OCI-LY3 (cell line): ENCODE data around the gene SYNE2.

Experiments used
- H2AFZ ChIP-seq: fragments of 200-600, 300-600 bp; shearing (Covaris generic); 2 replicates; pipeline ENCODE4 v1.6.0; 2014; ENCODE audit warnings: antibody characterized with exemption, low read depth, low read length
- H3K27ac ChIP-seq: fragments of 200-600, 300-600 bp; sonication (generic); 2 replicates; pipeline ENCODE4 v1.5.1; 2014; ENCODE audit warnings: mild to moderate bottlenecking, low read length, moderate library complexity, mixed read lengths
- H3K27me3 ChIP-seq: fragments of 200-600, 300-600 bp; sonication (generic); 2 replicates; pipeline ENCODE4 v1.6.1; 2014; ENCODE audit warnings: low read depth, low read length, mixed read lengths
- H3K36me3 ChIP-seq: fragments of 200-600, 300-600 bp; sonication (generic); replicated peaks from 2 replicates; pipeline ENCODE3; 2014; ENCODE audit warnings: low read depth, low read length, mixed read lengths
- H3K4me1 ChIP-seq: fragments of 300-600, 200-600 bp; sonication (generic); 2 replicates; pipeline ENCODE4 v1.6.1; 2014; ENCODE audit warnings: low read length, mixed read lengths
- H3K4me2 ChIP-seq: fragments of 200-600, 300-600 bp; sonication (generic); 2 replicates; pipeline ENCODE4 v1.6.1; 2014; ENCODE audit warnings: low read length, mixed read lengths
- H3K4me3 ChIP-seq: fragments of 300-600, 200-600 bp; sonication (generic); 2 replicates; pipeline ENCODE4 v1.5.1; 2014; ENCODE audit warnings: antibody characterized with exemption, mild to moderate bottlenecking, low read length, moderate library complexity
- H3K79me2 ChIP-seq: fragments of 300-600, 200-600 bp; shearing (Covaris generic); 2 replicates; pipeline ENCODE4 v1.6.1; 2014; ENCODE audit warnings: mild to moderate bottlenecking, low read length, mixed read lengths
- H3K9ac ChIP-seq: fragments of 300-600, 200-600 bp; shearing (Covaris generic); 2 replicates; pipeline ENCODE4 v1.6.0; 2014; ENCODE audit warnings: mild to moderate bottlenecking, low read length, moderate library complexity
- H3K9me3 ChIP-seq: fragments of 200-600, 300-600 bp; shearing (Covaris generic); 2 replicates; pipeline ENCODE4 v1.6.1; 2014; ENCODE audit warnings: low read length, mixed read lengths; ENCODE audit not compliant: insufficient read depth
- H4K20me1 ChIP-seq: fragments of 200-600, 300-600 bp; sonication (generic); 2 replicates; pipeline ENCODE4 v1.6.1; 2016; ENCODE audit warnings: low read length, mixed read lengths; ENCODE audit not compliant: insufficient read depth
- EZH2phosphoT487 ChIP-seq: fragments of 200-600 bp; shearing (Covaris generic); IDR thresholded peaks from 2 replicates; pipeline ENCODE4 v1.6.1; 2018; ENCODE audit warnings: antibody characterized with exemption, mixed run types, low read depth
- TF ChIP-seq, protein P1 (sequence below): fragments of 200-600, 300-600 bp; sonication (generic); IDR thresholded peaks from 2 replicates; pipeline ENCODE4 v1.5.1; 2014; ENCODE audit warnings: antibody characterized with exemption, low read length, low read depth

Gene SYNE2

DNA sequence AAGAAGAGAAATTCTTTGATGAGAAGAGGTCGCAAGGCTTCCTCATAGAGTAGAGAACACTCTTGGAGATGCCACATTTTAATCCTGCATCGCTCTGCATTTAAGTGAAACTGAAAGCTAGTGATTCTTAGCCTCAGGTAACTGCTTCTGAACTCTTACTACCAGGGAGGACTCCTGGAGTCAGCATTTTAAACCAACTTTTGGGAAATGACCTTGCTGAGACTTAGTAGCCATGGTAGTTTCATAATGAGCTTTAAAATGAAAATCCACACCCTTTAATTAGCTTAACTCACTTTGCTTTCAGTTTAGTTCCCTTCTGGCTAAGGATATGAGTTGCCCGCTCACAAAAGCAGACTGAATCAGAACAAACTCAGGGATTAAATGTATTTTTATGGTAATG lies 80.3 kb downstream of the SYNE2 start:
- Histone ChIP-seq H3K4me1 (peaks cover 4% of the 10 kb centered on the region), H3K27ac (no peak overlapping the region), H3K4me2 (peak overlapping the region; percentile 30), H2AFZ (no peak overlapping the region), H3K36me3 (no peaks in the 10 kb centered on the region), H3K4me3 (no peak overlapping the region), H3K9me3 (no peaks in the 10 kb centered on the region), H3K27me3 (no peaks in the 10 kb centered on the region), H3K79me2 (no peaks in the 10 kb centered on the region), H3K9ac (no peak overlapping the region), H4K20me1 (no peaks in the 10 kb centered on the region)
- no peak for TF ChIP-seq EZH2phosphoT487
- TF ChIP-seq, protein P1, sequence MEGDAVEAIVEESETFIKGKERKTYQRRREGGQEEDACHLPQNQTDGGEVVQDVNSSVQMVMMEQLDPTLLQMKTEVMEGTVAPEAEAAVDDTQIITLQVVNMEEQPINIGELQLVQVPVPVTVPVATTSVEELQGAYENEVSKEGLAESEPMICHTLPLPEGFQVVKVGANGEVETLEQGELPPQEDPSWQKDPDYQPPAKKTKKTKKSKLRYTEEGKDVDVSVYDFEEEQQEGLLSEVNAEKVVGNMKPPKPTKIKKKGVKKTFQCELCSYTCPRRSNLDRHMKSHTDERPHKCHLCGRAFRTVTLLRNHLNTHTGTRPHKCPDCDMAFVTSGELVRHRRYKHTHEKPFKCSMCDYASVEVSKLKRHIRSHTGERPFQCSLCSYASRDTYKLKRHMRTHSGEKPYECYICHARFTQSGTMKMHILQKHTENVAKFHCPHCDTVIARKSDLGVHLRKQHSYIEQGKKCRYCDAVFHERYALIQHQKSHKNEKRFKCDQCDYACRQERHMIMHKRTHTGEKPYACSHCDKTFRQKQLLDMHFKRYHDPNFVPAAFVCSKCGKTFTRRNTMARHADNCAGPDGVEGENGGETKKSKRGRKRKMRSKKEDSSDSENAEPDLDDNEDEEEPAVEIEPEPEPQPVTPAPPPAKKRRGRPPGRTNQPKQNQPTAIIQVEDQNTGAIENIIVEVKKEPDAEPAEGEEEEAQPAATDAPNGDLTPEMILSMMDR, result no peak

GRCh38 chr14:63933711-63934110 lies 80.9 kb downstream of the SYNE2 start:
- TF ChIP-seq, protein P1, result no peak
- TF ChIP-seq EZH2phosphoT487, result no peak
- Histone ChIP-seq H4K20me1 (no peaks in the 10 kb centered on the region), H3K4me2 (peak overlapping the region; percentile 30; the same call in 1 of the 2 replicates), H3K4me1 (peaks cover 9% of the 10 kb centered on the region), H2AFZ (no peak overlapping the region), H3K9me3 (no peaks in the 10 kb centered on the region), H3K79me2 (no peaks in the 10 kb centered on the region), H3K27ac (no peak overlapping the region), H3K27me3 (no peaks in the 10 kb centered on the region), H3K4me3 (no peak overlapping the region), H3K36me3 (no peaks in the 10 kb centered on the region), H3K9ac (no peak overlapping the region)

GRCh38 chr14:63938198-63939005 lies 85.6 kb downstream of the SYNE2 start:
- Histone ChIP-seq H3K36me3 (no peaks in the 10 kb centered on the region), H4K20me1 (no peaks in the 10 kb centered on the region), H3K4me2 (peak overlapping the region; percentile 13; the same call in 1 of the 2 replicates), H3K9ac (no peak overlapping the region), H3K79me2 (no peaks in the 10 kb centered on the region), H3K4me1 (peaks cover 7% of the 10 kb centered on the region), H2AFZ (no peak overlapping the region), H3K27me3 (no peaks in the 10 kb centered on the region), H3K27ac (no peak overlapping the region), H3K4me3 (no peak overlapping the region), H3K9me3 (no peaks in the 10 kb centered on the region)
- TF ChIP-seq, protein P1, result no peak
- TF ChIP-seq EZH2phosphoT487, result no peak

DNA sequence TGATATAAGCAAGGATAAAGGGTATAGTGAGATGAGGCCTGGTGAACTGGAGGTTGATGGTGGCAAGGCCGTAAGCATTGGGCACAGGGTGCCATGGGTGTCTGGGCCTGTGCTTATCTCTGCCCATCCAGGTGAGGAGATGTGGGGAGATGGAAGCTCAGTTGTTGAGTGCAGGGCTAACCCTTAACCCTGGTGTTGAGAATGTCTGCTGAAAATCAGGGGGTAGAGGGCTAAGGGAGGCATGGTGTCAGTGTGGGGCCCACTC lies 86.1 kb downstream of the SYNE2 start:
- H3K79me2 ChIP-seq, result no peaks in the 10 kb centered on the region
- TF ChIP-seq, protein P1, result no peak
- no peak for TF ChIP-seq EZH2phosphoT487
- no peak overlapping the region for H3K4me2 ChIP-seq
- no peaks in the 10 kb centered on the region for H4K20me1 ChIP-seq
- no peaks in the 10 kb centered on the region for H3K36me3 ChIP-seq
- H2AFZ ChIP-seq, result no peak overlapping the region
- H3K4me1 ChIP-seq, result peaks cover 7% of the 10 kb centered on the region
- H3K4me3 ChIP-seq, result no peak overlapping the region
- H3K27me3 ChIP-seq, result no peaks in the 10 kb centered on the region
- H3K27ac ChIP-seq, result no peak overlapping the region
- H3K9ac ChIP-seq, result no peak overlapping the region
- no peaks in the 10 kb centered on the region for H3K9me3 ChIP-seq
